GM21723 (cell line): ENCODE measurements around the gene PRKAR1B.
"Not testable (repeated sequence)": the region's sequence is repeated elsewhere in the genome, so short reads cannot be mapped to it uniquely, and the experiment has no call there.

ENCODE experiments used
- ATAC-seq: cut with Tn5 transposase; IDR thresholded peaks from one replicate; pipeline ENCODE4 v1.9.1; 2021; ENCODE audit warnings: mild to moderate bottlenecking, moderate library complexity; ENCODE audit not compliant: unreplicated experiment

PRKAR1B gene

DNA sequence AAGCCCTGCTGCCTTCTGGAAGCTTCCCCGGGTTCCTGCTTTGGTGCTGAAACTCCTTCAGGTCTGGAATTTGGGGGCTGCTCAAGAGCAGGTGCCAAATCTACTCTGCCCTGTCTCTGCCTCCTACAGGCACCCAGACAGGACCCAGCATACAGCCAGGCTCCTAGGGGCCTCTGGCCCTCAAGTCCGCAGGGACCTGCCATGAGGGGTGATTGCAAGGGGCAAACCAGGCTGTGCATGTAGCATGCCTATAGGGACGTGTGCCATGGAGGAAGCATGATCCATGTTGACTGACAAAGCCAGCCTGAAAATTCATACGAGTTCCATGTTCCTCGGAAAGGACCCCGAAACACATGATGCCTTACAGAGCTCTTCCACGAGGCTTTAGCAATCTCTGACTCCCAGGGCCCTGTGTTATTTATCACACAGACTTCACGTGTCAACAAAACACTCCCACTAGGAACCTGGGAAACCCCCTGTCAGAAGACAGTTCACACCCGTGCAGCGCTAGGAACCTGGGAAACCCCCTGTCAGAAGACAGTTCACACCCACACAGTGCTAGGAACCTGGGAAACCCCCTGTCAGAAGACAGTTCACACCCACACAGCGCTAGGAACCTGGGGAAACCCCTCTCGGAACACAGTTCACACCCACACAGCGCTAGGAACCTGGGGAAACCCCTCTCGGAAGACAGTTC lies 75.9 kb downstream of the PRKAR1B start:
- no peak for ATAC-seq

- no peak for ATAC-seq
These were observed 76.6 kb downstream of the PRKAR1B start for GRCh38 chr7:650339-651031.

- ATAC-seq: no peak
These were observed 80.1 kb downstream of the PRKAR1B start for GRCh38 chr7:646951-647350.

DNA sequence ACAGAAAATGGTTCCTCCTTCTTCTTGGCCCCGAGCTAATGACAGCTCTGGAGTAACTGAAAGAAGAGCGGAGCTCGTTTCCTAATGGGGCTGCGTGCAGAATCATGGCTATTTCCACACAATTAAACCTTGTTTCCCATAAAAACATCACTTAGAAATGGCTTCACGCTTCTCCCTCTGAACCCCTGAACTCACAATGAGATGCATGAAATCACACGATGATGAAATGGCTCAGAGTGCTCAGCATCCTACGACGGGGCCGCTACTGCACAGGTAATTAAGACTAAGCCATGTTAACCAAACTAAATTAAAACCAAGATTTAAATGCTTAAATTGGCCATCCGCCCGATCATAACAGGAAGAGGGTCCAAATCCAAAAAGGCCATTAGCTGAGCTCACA lies 80.6 kb downstream of the PRKAR1B start:
- no peak for ATAC-seq

DNA sequence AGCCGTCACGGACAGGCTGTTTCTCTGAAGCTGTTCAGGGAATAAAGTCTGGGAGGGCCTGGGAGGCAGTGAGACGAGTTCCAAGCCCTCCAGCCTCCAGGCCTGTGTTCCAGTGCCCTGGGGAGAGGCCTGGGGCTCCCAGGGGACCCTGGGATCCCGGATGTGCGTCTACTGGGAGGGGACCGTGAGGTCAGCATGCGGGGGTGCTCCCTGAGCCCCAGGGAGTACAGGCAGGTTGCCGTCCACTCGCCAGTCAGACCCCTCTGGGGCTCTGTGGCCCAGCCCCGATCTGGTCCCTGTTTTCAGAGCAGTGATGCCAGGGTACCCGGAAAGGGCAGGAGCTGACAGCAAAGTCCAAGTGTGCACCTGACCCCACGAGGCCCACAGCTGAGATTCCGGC lies 81.5 kb downstream of the PRKAR1B start:
- ATAC-seq: no peak

- ATAC-seq: no peak
These were observed 82.4 kb downstream of the PRKAR1B start for GRCh38 chr7:644381-645305.

DNA sequence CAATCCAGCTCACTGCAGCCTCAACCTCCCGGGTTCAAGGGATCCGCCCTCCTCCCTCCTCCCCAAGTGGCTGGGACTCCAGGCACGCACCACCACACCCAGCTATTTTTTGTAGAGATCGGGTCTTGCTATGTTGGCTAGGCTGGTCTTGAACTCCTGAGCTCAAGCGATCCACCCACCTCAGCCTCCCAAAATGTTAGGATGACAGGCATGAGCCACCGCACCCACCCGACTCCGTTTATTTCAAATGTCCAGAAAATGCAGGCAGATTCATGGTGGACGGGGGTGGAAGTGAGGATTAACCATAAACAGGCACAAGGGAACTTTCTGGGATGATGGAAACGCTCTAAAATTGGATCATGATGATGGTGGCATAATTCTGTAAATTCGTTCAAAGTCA lies 85.1 kb downstream of the PRKAR1B start:
- ATAC-seq: no peak

GRCh38 chr7:641269-641671 lies 85.8 kb downstream of the PRKAR1B start:
- ATAC-seq: no peak

DNA sequence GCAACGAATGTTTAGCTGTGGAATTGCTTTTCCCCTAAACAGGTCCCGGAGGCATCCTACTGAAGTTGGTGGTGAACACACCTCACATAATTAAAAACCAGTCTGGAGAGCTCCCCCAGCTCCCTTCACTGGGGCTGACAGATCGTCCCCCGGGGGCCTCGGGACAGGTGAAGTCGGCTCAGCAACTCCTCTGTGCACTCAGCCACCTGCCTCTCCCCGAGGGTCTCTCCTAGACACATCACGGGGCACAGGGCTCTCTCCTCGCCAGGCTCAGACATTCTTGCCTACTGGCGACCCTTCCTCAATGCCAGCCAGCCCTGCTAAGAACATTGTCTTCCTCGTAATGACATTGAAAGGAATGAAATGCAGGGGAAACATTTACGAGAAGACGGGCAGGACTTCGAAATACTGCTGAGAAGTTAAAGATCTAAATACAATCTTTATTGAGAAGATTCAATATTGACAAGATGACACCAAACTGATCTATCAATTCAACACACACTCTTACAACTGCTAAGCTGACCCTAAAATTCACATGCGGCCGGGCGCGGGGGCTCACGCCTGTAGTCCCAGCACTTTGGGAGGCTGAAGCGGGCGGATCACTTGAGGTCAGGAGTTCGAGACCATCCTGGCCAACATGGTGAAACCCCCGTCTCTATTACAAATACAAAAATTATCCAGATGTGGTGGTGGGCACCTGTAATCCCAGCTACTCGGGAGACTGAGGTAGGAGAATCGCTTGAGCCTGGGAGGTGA lies 88.6 kb downstream of the PRKAR1B start:
- no peak for ATAC-seq

DNA sequence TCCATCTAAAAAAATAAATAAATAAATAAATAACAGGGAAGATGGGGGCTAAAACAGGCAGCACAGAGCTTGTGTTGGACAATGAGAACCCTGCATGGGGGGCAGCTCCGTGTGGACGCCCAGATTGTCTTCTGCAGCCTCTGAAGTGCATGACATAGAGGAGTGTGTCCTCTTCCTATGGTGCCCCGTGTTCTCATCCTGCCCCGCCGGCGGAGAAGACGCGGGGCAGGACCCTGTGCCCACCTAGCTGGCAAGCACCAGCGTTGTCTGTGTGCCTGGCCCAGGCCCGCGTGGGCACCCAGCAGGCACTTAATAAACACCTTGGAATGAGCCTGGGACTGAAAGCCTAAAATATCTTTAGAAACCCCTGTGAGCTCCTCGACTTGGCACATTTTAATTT lies 89.3 kb downstream of the PRKAR1B start:
- no peak for ATAC-seq

DNA sequence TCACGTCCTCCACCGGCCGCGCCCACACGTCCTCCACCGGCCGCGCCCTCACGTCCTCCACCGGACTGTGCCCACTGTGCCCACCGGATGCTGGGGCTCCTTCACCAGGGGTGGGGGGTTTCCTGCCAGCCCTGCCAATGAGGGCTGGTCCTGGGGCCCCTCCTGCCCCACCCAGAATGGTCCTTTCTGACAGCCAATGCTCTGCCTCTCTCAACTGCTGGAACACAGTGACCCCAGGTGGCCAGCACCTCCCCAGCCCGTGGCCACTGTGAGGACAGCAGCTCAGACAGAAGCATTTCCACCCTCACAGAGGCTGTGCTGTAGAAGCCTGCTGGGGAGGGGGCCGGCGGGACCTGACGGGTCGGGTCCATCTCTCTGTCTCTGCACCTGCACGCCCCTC lies 90.7 kb downstream of the PRKAR1B start:
- no peak for ATAC-seq

DNA sequence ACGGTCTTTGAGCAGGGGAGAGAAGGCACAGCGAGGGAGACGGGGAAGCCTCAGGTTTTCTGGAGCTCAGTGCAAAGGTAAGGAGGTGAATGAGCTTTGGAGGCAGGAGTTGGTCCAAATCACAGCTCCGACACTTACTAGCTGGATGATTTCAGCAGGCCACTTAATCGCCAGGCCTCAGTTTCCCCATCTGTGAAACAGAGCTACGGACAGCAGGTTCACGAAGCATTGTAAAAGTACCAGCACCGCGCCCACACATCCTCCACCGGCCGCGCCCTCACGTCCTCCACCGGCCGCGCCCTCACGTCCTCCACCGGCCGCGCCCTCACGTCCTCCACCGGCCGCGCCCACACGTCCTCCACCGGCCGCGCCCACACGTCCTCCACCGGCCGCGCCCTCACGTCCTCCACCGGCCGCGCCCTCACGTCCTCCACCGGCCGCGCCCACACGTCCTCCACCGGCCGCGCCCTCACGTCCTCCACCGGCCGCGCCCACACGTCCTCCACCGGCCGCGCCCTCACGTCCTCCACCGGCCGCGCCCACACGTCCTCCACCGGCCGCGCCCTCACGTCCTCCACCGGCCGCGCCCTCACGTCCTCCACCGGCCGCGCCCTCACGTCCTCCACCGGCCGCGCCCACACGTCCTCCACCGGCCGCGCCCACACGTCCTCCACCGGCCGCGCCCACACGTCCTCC lies 91.2 kb downstream of the PRKAR1B start:
- not testable (repeated sequence) for ATAC-seq

DNA sequence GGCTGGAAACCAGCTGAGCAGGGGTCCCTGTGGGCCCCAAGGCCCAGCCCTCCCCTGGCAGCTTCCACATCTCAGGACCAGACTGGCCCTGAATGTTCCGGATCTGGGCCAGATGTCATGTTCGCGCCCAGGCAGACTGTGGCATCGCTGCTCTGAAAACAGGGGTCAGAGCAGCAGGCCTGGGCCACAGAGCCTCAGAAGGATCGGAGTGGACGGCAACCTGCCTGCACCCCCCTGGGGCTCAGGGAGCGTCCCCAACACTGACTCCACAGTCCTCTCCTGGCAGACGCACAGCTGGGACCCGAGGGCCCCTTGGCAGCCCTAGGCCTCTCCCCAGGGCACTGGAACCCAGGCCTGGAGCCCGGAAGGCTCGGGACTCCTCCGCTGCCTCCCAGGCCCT lies 91.9 kb downstream of the PRKAR1B start:
- no peak for ATAC-seq

GRCh38 chr7:633381-634018 lies 93.6 kb downstream of the PRKAR1B start:
- no peak for ATAC-seq

- no peak for ATAC-seq
These were observed 94.3 kb downstream of the PRKAR1B start for GRCh38 chr7:632831-633210.

GRCh38 chr7:631964-632830 lies 94.9 kb downstream of the PRKAR1B start:
- ATAC-seq: no peak

DNA sequence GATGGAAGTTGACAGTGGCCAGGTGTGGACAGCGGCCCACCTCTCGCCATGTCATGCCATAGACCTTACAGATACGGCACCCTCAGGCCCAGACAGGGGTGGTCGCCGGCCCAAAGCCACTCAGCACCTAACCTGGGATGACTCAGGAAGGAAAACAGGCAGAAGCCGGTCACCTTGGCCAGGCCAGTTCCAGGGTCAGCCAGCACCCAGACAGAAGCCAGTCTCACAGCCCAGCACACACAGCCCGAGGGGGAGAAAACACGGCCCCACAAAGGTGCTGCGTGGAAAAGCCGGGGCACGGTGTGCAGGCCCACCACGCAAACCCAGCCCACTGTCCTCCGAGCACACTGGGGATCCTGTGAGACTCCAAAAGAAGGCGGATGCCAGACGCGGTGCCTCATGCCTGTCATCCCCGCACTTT lies 95.8 kb downstream of the PRKAR1B start:
- no peak for ATAC-seq

DNA sequence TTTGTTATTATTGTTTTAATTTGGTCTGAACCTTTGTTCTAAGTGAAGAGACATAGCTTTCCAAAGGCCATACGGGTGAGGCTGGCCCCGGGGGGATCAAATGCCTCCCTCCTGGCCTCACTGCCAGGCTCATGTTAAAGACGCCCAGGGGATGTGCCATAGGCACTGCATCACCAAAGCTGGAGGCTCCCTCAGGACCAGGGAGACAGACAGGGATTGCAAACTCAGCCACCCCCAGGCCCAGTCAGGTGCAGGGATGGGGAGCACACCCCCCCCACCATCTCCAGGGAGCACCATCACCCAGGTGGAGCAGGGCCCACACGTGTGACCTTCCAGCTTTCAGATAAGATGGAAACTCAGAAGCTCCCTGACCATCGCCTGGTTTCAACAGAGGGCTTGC lies 96.5 kb downstream of the PRKAR1B start:
- ATAC-seq: no peak

DNA sequence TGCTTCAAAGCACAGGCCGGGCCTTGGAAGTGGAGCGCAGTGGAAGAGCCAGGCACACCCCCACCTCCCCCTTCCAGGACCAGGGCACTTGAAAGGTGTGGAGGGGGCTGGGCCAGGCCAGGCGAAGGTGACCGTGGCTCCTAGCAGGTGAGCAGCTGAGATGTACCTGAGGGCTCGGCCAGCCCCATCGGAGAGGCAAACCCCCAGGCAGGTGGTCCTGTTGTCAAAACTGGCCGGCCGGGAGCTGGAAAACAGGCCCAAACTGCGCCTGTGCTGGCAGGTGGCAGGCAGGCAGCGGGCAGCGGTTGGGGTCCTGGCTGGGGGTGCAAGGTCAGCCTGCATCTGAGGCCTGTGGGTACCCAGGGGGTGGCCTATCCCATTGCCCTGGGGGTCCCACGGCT lies 97.0 kb downstream of the PRKAR1B start:
- no peak for ATAC-seq
